ENCODE measurements around the gene NCBP1. TPM values are rescaled to one million over a fixed set of nuclear protein-coding genes. Genes with fewer than 3 reads are reported as not detected.

The NCBP1 gene
- total RNA-seq, 1 experiment from 2014 or later, result 23.0 TPM

DNA sequence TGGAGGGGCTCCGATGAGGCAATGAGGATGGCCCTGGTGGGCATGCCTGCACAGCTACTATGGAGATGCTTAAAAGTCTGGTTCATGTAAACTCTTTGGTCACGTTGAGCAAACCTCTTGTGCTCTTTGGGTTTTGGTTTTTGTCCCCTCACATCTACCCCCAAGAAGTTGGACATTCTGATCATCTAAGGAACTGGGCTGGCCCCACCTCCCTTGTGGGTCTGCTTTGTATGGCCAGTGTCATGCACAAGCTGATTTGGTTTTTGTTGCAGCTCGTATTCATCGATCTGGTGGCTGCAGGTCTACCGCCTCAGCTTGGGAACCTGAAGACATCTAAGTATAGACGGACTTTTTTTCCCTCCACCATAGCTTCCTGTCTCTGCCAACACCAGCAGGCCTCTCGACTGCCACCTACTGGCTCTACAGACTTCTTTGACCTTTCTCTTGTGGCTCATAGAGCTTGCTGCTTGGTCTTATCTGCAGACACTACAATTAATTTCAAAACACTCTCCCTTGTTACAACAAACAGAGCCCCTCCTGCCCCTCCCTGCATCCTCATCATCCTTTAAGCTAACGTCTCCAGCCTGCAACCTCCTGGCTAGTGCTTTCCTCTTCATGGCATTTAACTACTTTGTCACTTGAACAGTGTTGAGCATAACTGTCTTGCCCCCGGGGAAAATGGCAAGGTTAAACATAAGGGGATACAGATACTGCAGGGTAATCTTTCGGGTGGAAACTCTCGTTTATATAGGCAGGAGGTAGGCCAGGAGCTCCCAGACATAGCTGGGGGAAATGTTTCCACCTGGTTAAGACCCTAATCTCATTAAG, 34.9 kb upstream of the NCBP1 start:
- Histone ChIP-seq H4K20me1 (ENCODE audit: low read length) (no peaks in the 10 kb centered on the region), H3K9ac (ENCODE audit: low read length) (no peak overlapping the region), H3K27me3 (ENCODE audit: low read length) (no peaks in the 10 kb centered on the region), H3K4me3 (ENCODE audit: low read length) (no peak overlapping the region), H3K9me3 (ENCODE audit: low read length) (no peaks in the 10 kb centered on the region), H3K4me1 (ENCODE audit: insufficient read depth, low read length) (no peaks in the 10 kb centered on the region), H3F3A (ENCODE audit: low read length, unreplicated experiment) (no peaks in the 10 kb centered on the region), H3K27ac (ENCODE audit: low read length) (no peak overlapping the region), H2AFZ (ENCODE audit: low read length) (0 out of 2 replicates have a peak overlapping the region, but pooled peaks have one; percentile 9), H3K79me2 (ENCODE audit: low read length) (no peaks in the 10 kb centered on the region), H3K9me2 (replicated peaks; ENCODE audit: low read length) (no peaks in the 10 kb centered on the region), H3K36me3 (ENCODE audit: low read depth, low read length) (no peaks in the 10 kb centered on the region), H3K4me2 (ENCODE audit: low read length) (no peak overlapping the region)
- BruUV-seq (replicated peaks), result TSS peak; percentile 23
- TF ChIP-seq CTCF (conservative IDR thresholded peaks at IDR 0.05; ENCODE audit: low read depth, low read length) (peak; percentile 76), EZH2phosphoT487 (IDR thresholded peaks at IDR 0.05; ENCODE audit: borderline replicate concordance, low read length) (no peak)
- DNase-seq (peak; percentile 72), ATAC-seq (peak; percentile 88)
- intact Hi-C loops (cut with micrococcal nuclease), result loop anchor here (1.0 to 5.0 kb wide), 2 partner anchors 130 to 186 kb away; partner anchors contain the start of gene TDRD7
- POLR2A ChIA-PET (ENCODE audit: unreplicated experiment), result interaction anchor here (0.6 kb wide), 1 partner anchor 87 kb away, joined by 5 read pairs; no protein-coding TSS in a partner anchor
- CTCF ChIA-PET, result interaction anchor here (0.6 to 1.1 kb wide), 5 partner anchors 16 to 1229 kb away, joined by 3 to 18 read pairs (median 5); no protein-coding TSS in a partner anchor

DNA sequence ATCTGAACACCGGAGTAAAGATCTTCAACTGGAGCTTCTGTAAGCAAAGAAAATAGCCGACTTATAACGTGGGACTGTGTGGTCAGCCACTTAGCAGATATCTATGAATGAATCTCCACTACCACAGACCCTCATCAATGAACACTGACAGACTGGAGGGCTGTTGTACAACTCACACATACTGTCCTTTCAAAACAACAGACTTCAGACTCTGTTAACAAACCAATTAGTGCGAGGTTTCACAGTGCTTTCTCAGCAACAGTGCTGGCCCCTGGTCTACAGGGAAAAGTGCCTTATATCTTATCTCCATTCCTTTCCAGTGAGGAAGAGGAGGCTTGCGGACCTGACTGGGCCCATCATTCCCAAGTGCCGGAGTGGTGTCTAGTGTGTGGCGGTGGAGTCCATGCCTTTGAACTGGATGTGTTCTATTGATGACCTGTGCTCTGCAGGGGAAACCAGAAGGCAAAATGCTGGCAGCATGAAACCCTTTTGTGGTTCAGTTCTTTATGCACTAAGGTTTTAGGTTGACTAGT, 34.2 kb upstream of the NCBP1 start:
- intact Hi-C loops (cut with micrococcal nuclease), result loop anchor here (5.0 kb wide), 1 partner anchor 187 kb away; the partner anchor contains the start of gene TDRD7
- ATAC-seq (no peak), DNase-seq (no peak)
- Histone ChIP-seq H3K4me1 (ENCODE audit: insufficient read depth, low read length) (no peaks in the 10 kb centered on the region), H3K4me2 (ENCODE audit: low read length) (no peak overlapping the region), H3K9me3 (ENCODE audit: low read length) (no peaks in the 10 kb centered on the region), H3K27ac (ENCODE audit: low read length) (no peak overlapping the region), H3K9ac (ENCODE audit: low read length) (no peak overlapping the region), H3K9me2 (replicated peaks; ENCODE audit: low read length) (no peaks in the 10 kb centered on the region), H3K4me3 (ENCODE audit: low read length) (no peak overlapping the region), H2AFZ (ENCODE audit: low read length) (no peak overlapping the region), H3F3A (ENCODE audit: low read length, unreplicated experiment) (no peaks in the 10 kb centered on the region), H3K27me3 (ENCODE audit: low read length) (no peaks in the 10 kb centered on the region), H3K36me3 (ENCODE audit: low read depth, low read length) (no peaks in the 10 kb centered on the region), H4K20me1 (ENCODE audit: low read length) (no peaks in the 10 kb centered on the region), H3K79me2 (ENCODE audit: low read length) (no peaks in the 10 kb centered on the region)
- CTCF ChIA-PET, result interaction anchor here (1.1 kb wide), 4 partner anchors 16 to 132 kb away, joined by 3 to 18 read pairs (median 6); no protein-coding TSS in a partner anchor
- POLR2A ChIA-PET (ENCODE audit: unreplicated experiment), result no interaction called here
- BruUV-seq (replicated peaks), result no TSS peak
- no peak for TF ChIP-seq CTCF (conservative IDR thresholded peaks at IDR 0.05; ENCODE audit: low read depth, low read length)
- no peak for TF ChIP-seq EZH2 (IDR thresholded peaks at IDR 0.05; ENCODE audit: low read length, unreplicated experiment)
- TF ChIP-seq EZH2phosphoT487 (IDR thresholded peaks at IDR 0.05; ENCODE audit: borderline replicate concordance, low read length), result no peak

Measured in PC-3 (cell line).